GM12872 (cell line): Measurements from ENCODE around the gene NCDN.
A peak's percentile ranks its signal among the peaks of the same experiment; 100 is the strongest.

Experiments used
- TF ChIP-seq, protein P1 (sequence below): IDR thresholded peaks from 3 replicates; pipeline ENCODE4 v1.5.1; 2011; ENCODE audit warnings: low read depth, mild to moderate bottlenecking, low read length, moderate library complexity; ENCODE audit not compliant: insufficient read depth

NCDN gene

DNA sequence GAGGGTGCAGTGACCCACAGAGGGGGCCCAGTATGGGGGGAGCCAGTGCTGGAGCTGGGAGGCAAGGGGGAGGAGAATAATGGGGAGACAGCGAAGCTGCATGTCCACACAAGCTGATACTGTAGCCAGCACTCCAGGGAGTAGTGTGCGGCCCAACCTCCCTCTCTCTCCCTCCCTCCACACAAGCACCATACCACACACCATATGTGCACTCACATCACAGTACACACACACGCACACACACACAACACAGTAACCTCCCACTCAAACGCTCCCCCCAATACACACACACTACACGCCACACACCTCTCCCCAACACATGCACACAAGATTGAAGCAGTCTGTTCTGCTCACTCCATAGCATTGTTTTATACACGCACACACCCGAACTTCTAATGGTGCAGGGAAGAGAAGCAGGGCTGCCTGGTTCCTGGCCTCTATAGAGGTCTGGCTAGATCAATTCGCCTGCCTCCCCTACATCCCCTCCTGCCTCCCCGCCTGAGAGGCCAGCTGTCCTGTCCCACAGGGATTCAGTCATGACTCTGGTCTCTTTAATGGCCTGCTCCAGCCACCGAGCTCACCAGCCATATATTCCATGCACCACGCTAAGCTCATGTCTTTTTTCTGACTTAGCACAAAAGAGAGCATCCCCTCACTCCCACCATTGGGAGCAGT is 3.8 kb downstream of the NCDN start:
- TF ChIP-seq, protein P1, sequence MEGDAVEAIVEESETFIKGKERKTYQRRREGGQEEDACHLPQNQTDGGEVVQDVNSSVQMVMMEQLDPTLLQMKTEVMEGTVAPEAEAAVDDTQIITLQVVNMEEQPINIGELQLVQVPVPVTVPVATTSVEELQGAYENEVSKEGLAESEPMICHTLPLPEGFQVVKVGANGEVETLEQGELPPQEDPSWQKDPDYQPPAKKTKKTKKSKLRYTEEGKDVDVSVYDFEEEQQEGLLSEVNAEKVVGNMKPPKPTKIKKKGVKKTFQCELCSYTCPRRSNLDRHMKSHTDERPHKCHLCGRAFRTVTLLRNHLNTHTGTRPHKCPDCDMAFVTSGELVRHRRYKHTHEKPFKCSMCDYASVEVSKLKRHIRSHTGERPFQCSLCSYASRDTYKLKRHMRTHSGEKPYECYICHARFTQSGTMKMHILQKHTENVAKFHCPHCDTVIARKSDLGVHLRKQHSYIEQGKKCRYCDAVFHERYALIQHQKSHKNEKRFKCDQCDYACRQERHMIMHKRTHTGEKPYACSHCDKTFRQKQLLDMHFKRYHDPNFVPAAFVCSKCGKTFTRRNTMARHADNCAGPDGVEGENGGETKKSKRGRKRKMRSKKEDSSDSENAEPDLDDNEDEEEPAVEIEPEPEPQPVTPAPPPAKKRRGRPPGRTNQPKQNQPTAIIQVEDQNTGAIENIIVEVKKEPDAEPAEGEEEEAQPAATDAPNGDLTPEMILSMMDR, result no peak

- TF ChIP-seq, protein P1, result no peak
Measured at GRCh38 chr1:35561972-35562680, 4.5 kb downstream of the NCDN start.

DNA sequence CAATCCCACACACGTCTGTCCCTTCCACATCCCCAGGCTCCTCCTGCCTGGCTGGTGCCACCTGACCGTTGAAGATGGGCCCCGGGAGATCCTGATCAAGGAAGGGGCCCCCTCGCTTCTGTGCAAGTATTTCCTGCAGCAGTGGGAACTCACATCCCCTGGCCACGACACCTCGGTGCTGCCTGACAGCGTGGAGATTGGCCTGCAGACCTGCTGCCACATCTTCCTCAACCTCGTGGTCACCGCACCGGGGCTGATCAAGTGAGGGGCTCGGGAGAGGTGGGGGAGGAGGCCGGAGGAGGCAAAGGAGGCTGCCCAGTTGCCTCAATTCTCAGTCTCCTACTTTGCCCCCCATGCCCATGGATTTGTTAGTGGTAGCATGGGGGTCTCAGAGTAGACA is 5.6 kb downstream of the NCDN start:
- TF ChIP-seq, protein P1, result no peak

GRCh38 chr1:35564037-35564883 is 6.7 kb downstream of the NCDN start:
- TF ChIP-seq, protein P1, result peak; percentile 91

GRCh38 chr1:35564884-35565741 is 7.5 kb downstream of the NCDN start:
- TF ChIP-seq, protein P1, result no peak

- TF ChIP-seq, protein P1, result no peak
Measured at GRCh38 chr1:35565742-35566133, 8.1 kb downstream of the NCDN start.
